HL-60 (cell line): ENCODE data around the gene CTSK.

Experiments
- CTCF ChIP-seq: IDR thresholded peaks from one replicate; pipeline ENCODE4 v1.5.1; 2011; ENCODE audit warnings: low read length, control low read depth, inconsistent platforms; ENCODE audit not compliant: insufficient read depth
- POLR2AphosphoS5 ChIP-seq: IDR thresholded peaks from 2 replicates; pipeline ENCODE4 v1.6.1; 2012; ENCODE audit warnings: low read depth

DNA sequence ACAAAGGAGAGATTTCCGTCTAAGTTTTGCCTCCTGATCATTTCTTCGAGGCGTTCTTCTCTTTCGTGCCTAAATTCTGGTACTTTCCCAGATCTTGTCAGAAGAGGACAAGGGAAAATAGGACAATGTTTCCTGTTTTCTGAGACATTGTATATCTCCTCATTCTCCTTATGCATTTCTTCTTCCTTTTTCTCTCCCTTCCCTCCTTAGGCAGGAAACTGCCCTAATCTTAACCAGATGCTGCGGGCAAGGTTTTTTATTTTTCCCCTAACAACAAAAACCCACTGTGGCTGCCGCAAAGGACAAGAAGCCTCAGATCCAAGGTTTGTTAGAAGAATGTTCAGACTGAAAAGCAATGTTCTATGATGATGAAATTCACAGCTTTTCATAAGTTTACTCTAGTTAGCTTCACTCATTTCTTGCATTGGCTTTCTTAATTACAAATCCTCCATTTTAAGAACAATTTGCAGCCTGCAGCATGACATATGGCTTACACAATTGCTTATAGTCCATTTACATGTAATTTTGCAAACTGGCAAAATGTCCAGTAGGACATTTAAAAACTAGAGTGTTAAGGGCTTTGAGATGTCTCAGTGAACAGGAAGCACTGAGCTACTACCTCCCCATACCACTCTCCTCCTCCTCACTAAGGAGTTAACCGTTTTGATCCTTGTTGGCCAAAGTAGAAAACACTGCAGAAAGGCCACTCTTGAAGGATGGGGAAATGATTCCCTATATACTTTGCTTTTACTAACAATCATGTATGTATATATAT is 624 bp downstream of the CTSK start:
- TF ChIP-seq CTCF (no peak), POLR2AphosphoS5 (no peak)
